Common myeloid progenitor, CD34-positive (primary cell): ENCODE data around the gene EPN1.

Experiments used
- CTCF ChIA-PET: fragments of 350-600 bp; sonication (Branson Sonifier 250); formaldehyde crosslinking; loops from one replicate; lab custom pipeline; 2021; ENCODE audit warnings: antibody characterized with exemption; lab: Charles Lee
- POLR2A ChIA-PET: fragments of 350-600 bp; sonication (Branson Sonifier 250); formaldehyde crosslinking; loops from one replicate; lab custom pipeline; 2021; ENCODE audit warnings: antibody characterized with exemption; lab: Charles Lee
- DNase-seq, 3 donors: peaks; one replicate each; pipeline versions ENCODE4 v3.0.0 to v3.0.0-alpha.2; 2013
- H3K27ac ChIP-seq, 2 experiments: 1 replicate in 1 of 2; 2 replicates in 1 of 2; pipeline ENCODE4 v1.7.0; 2013; ENCODE audit warnings: inconsistent platforms in 2 of 2, low read length in 2 of 2, mild to moderate bottlenecking in 2 of 2, low read depth in 1 of 2, moderate library complexity in 1 of 2; ENCODE audit not compliant: severe bottlenecking in 2 of 2, insufficient read depth in 1 of 2, poor library complexity in 1 of 2
- H3K27me3 ChIP-seq, 5 experiments: replicated peaks in 2 of 5; 1 replicate in 3 of 5; 2 replicates in 2 of 5; pipeline versions ENCODE4 v1.6.1 to v1.7.0; 2013; ENCODE audit warnings: low read length in 4 of 5, mild to moderate bottlenecking in 2 of 5, moderate library complexity in 2 of 5, inconsistent platforms in 1 of 5; ENCODE audit not compliant: insufficient read depth in 5 of 5, control insufficient read depth in 4 of 5
- H3K36me3 ChIP-seq, 4 experiments: 1 replicate in 2 of 4; 2 replicates in 2 of 4; pipeline versions ENCODE4 v1.6.1 to v1.7.0; 2013; ENCODE audit warnings: low read length in 3 of 4, control low read depth in 1 of 4, mild to moderate bottlenecking in 1 of 4; ENCODE audit not compliant: control insufficient read depth in 4 of 4, insufficient read depth in 4 of 4
- H3K4me1 ChIP-seq, 4 experiments: 1 replicate in 3 of 4; 2 replicates in 1 of 4; pipeline versions ENCODE4 v1.6.1 to v1.7.1; 2013; ENCODE audit warnings: low read length in 3 of 4, mild to moderate bottlenecking in 3 of 4, control low read depth in 1 of 4, inconsistent platforms in 1 of 4, moderate library complexity in 1 of 4; ENCODE audit not compliant: control insufficient read depth in 4 of 4, insufficient read depth in 4 of 4; ENCODE audit errors: control extremely low read depth in 1 of 4
- H3K4me3 ChIP-seq, 7 experiments: 1 replicate in 4 of 7; 2 replicates in 3 of 7; pipeline versions ENCODE4 v1.5.1 to v1.7.0; 2013; ENCODE audit warnings: mild to moderate bottlenecking in 7 of 7, low read length in 6 of 7, moderate library complexity in 6 of 7, inconsistent platforms in 2 of 7, low read depth in 2 of 7, control low read depth in 1 of 7; ENCODE audit not compliant: insufficient read depth in 4 of 7, control insufficient read depth in 1 of 7; ENCODE audit errors: extremely low read depth in 1 of 7
- H3K9me3 ChIP-seq, 5 experiments: 1 replicate in 4 of 5; 2 replicates in 1 of 5; pipeline versions ENCODE4 v1.6.1 to v1.7.1; 2013; ENCODE audit warnings: low read length in 4 of 5, mild to moderate bottlenecking in 2 of 5, inconsistent platforms in 1 of 5, low read depth in 1 of 5, moderate library complexity in 1 of 5; ENCODE audit not compliant: control insufficient read depth in 4 of 5, insufficient read depth in 2 of 5; ENCODE audit errors: control extremely low read depth in 1 of 5
- WGBS: methylation state at CpG from one replicate; pipeline ENCODE4 v1.1.5; 2013; ENCODE audit not compliant: insufficient coverage; 5-methylcytosine and 5-hydroxymethylcytosine counted together

The EPN1 gene

DNA sequence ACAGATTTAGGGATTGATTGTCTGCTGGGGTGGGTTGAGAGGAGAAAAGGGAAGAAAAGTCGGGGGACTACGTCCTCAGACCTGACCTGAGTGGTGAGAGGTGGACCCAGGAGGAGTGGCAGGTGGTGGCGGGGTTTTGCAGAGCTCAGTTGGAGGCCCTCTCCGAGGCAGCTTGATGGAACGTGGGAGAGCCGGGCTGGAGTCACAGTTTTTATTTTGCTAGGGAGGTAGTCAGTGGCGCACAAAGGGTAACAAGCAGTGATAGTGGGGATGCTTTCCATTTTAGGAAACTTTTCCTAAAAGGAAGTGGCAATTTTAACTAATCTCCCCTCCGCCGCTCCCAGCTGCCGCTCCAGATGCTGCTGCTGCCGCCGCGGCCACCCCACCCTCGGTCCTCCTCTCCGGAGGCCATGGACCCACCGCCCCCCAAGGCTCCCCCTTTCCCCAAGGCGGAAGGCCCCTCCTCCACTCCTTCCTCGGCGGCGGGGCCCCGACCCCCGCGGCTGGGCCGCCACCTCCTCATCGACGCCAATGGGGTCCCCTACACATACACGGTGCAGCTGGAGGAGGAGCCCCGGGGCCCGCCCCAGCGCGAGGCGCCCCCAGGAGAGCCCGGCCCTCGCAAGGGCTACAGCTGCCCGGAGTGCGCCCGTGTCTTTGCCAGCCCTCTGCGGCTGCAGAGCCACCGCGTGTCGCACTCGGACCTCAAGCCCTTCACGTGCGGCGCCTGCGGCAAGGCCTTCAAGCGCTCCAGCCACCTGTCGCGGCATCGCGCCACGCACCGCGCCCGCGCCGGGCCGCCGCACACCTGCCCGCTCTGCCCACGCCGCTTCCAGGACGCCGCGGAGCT is 32.6 kb upstream of the EPN1 start:
- 2% methylated on average over 46 of the region's 65 CpGs for WGBS
- Histone ChIP-seq H3K4me1 (peaks cover 5 to 57% (median 47%) of the 10 kb centered on the region in 4 experiments), H3K27ac (peak overlapping the region in 1 of 2 experiments; percentile 86), H3K4me3 (peak overlapping the region in 6 of 7 experiments; percentile 64 to 96 (median 80)), H3K9me3 (no peaks in the 10 kb centered on the region), H3K36me3 (peaks cover 0 to 15% (median 12%) of the 10 kb centered on the region in 4 experiments), H3K27me3 (no peaks in the 10 kb centered on the region)
- no peak for DNase-seq
- CTCF ChIA-PET = interaction anchor here (1.0 to 9.2 kb wide), 4 partner anchors 8 to 22 kb away, joined by 3 to 128 read pairs (median 6); partner anchors contain the start of genes U2AF2 and ZNF784
- POLR2A ChIA-PET = interaction anchor here (1.0 kb wide), 1 partner anchor 12 kb away, joined by 4 read pairs; the partner anchor contains the start of gene U2AF2

DNA sequence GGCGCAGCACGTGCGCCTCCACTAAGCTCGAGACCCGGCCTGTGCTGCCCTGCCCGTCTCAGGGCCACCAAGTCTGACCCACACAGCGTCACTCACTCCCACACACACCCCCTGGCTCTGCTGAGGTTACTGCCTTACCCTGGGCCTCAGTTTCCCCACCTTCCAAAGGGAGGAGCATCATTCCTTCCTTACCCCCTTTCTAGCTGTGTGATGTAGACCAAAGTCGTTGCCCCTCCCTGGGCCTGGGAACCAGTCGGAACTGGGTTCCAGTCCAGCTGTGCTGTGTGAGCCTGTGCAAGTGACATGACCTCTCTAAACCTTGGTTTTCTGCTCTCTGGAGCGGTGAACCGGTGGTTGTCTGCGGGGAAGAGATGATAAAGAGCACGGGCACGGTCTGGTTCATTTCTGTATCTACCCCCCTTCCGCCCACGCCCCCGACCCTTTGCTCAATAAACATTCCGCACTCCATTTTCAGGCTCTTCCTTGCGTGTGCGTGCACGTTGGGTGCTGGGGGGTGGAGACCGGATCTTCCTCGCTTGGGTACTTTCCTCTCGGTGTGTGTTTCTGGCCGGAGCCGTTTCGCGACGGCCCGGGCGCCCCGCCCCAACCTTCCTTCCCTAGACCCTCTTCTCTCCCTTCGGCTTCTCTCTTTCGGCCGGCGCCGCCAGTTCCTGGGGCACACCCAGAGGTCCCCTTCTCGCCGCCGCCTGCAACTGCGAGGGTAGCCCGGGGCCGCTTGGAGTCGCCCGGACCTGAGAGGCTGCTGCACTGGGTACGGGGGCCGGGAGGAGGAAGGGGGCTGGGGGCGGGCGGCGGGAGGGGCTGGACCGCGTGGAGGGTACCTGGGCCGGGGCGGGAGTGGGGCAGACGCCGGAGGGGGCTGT is 31.8 kb upstream of the EPN1 start, which contains the start of gene ZNF581:
ZNF581 (plus strand) TSS at position 647 of the 884 bp plus-strand sequence. CDS start 923 bp downstream, outside the sequence.
- peak; percentile 74 to 85 (median 84) for DNase-seq
- no peaks in the 10 kb centered on the region for H3K9me3 ChIP-seq
- H3K4me3 ChIP-seq = peak within 1 kb of the TSS; percentile 48 to 96 (median 77)
- H3K27ac ChIP-seq = peak within 1 kb of the TSS; percentile 64 to 86
- ChIA-PET CTCF (interaction anchor here (1.2 to 9.2 kb wide), 4 partner anchors 9 to 28 kb away, joined by 3 to 128 read pairs (median 6); partner anchors contain the start of gene U2AF2), POLR2A (no interaction called here)
- WGBS = 5% methylated on average over 34 of the region's 56 CpGs
- H3K4me1 ChIP-seq = peaks cover 5 to 61% (median 50%) of the 10 kb centered on the region in 4 experiments
- no peaks in the 10 kb centered on the region for H3K27me3 ChIP-seq
- peaks cover 0 to 14% (median 11%) of the 10 kb centered on the region in 4 experiments for H3K36me3 ChIP-seq

DNA sequence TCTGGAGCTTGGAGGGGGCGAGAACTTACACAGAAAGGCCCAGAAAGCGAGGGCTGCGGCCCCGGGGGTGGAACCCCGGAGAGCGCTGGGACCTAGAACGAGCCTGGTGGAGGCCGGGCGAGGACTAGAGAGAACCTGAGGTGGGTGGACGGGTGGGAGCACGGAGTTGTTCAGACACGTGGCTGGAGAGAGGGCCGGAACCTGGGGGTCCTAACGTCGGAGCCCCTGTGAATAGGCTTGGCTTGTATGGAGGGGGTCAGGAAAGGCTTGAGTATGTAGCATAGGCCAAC is 31.2 kb upstream of the EPN1 start:
- CTCF ChIA-PET = interaction anchor here (1.3 to 9.2 kb wide), 4 partner anchors 9 to 27 kb away, joined by 3 to 128 read pairs (median 8); partner anchors contain the start of gene U2AF2

DNA sequence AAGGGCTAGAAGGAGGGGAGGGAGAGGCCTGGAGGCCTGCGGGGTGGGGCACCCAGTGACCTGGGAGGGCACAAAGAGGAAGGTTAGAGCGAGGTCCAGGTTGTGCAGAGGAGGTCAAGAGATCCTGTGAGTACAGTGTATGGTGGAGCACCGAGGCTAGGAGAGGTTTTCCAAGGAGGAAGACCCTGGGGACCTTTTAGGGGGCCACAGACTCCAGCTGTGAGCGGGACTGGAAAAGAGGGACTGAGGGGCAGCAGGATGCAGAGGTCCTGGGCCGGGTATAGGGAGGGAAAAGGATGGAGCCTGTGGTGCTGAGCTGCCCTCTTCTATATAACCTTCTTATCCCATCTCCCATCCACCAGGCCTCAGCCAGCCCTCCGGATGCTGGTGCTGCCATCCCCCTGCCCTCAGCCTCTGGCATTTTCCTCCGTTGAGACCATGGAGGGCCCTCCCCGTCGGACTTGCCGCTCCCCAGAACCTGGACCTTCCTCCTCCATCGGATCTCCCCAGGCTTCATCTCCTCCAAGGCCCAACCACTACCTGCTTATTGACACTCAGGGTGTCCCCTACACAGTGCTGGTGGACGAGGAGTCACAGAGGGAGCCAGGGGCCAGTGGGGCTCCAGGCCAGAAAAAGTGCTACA is 30.7 kb upstream of the EPN1 start:
- CTCF ChIA-PET = interaction anchor here (1.3 to 9.2 kb wide), 4 partner anchors 9 to 27 kb away, joined by 3 to 128 read pairs (median 4); no protein-coding TSS in a partner anchor
- POLR2A ChIA-PET = no interaction called here
- Histone ChIP-seq H3K36me3 (peaks cover 0 to 14% (median 11%) of the 10 kb centered on the region in 4 experiments), H3K4me3 (peak overlapping the region; percentile 48 to 96 (median 77)), H3K9me3 (no peaks in the 10 kb centered on the region), H3K27me3 (no peaks in the 10 kb centered on the region), H3K27ac (peak overlapping the region; percentile 64 to 86), H3K4me1 (peaks cover 5 to 68% (median 59%) of the 10 kb centered on the region in 4 experiments)
- WGBS = 44% methylated on average over 6 of the region's 12 CpGs
- no peak for DNase-seq

More for the DNA sequence above, 31.2 kb upstream of the EPN1 start:
- H3K9me3 ChIP-seq = no peaks in the 10 kb centered on the region
- no peaks in the 10 kb centered on the region for H3K27me3 ChIP-seq
- H3K27ac ChIP-seq = peak overlapping the region; percentile 64 to 86
- peaks cover 0 to 14% (median 11%) of the 10 kb centered on the region in 4 experiments for H3K36me3 ChIP-seq
- H3K4me1 ChIP-seq = peaks cover 5 to 66% (median 56%) of the 10 kb centered on the region in 4 experiments
- DNase-seq = no peak
- POLR2A ChIA-PET = no interaction called here
- 0% methylated on average over 11 of the region's 15 CpGs for WGBS
- H3K4me3 ChIP-seq = peak overlapping the region; percentile 48 to 96 (median 77)

DNA sequence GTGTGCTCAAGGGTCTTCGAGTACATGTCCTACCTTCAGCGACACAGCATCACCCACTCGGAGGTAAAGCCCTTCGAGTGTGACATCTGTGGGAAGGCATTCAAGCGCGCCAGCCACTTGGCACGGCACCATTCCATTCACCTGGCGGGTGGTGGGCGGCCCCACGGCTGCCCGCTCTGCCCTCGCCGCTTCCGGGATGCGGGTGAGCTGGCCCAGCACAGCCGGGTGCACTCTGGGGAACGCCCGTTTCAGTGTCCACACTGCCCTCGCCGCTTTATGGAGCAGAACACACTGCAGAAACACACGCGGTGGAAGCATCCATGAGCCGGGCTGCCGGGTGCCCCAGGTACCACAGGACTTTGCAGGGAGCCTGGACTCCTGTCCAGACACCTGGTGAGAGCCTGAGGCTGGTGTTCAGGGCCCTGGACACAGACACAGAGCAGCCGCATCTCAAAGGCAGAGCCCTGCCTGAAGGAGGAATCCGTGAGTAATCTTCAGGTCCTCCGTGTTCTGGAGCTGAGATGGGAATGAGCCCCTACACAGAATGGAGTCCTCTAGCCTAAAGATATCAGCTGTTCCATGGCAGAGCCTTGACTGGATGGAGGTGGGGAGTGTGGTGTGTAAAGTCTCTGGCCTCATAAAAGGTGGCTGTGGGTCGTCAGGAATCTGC is 30.0 kb upstream of the EPN1 start:
- 98% methylated on average over 28 of the region's 28 CpGs for WGBS
- Histone ChIP-seq H3K27me3 (no peaks in the 10 kb centered on the region), H3K4me1 (peaks cover 5 to 68% (median 60%) of the 10 kb centered on the region in 4 experiments), H3K4me3 (peak overlapping the region in 5 of 7 experiments; percentile 67 to 96 (median 85)), H3K9me3 (no peaks in the 10 kb centered on the region), H3K27ac (peak overlapping the region in 1 of 2 experiments; percentile 86), H3K36me3 (peaks cover 0 to 14% (median 11%) of the 10 kb centered on the region in 4 experiments)
- ChIA-PET CTCF (interaction anchor here (1.4 to 9.2 kb wide), 4 partner anchors 8 to 13 kb away, joined by 3 to 128 read pairs (median 6); partner anchors contain the start of gene U2AF2), POLR2A (no interaction called here)
- no peak for DNase-seq

DNA sequence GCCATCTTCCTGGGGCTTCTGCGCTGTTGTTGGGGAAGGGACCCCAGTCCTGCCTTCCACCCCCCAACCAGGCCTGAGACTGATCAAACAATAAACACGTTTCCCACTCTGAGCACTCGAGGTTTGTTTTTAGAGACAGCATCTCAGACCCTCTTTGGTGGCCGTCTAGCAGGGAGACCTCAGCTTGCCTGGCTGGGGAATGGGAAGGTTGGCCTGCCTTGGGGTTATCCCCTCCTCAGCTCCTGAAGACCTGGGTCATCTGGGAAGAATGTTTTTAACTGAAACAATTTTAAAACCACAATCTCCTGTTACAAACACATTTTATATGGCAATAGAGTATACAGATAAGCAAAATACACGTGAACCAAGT is 29.5 kb upstream of the EPN1 start:
- Histone ChIP-seq H3K4me3 (no peak overlapping the region), H3K4me1 (peaks cover 5 to 63% (median 55%) of the 10 kb centered on the region in 4 experiments), H3K27ac (no peak overlapping the region), H3K27me3 (no peaks in the 10 kb centered on the region), H3K9me3 (no peaks in the 10 kb centered on the region), H3K36me3 (peaks cover 0 to 19% (median 11%) of the 10 kb centered on the region in 4 experiments)
- 91% methylated on average over 4 of the region's 5 CpGs for WGBS
- POLR2A ChIA-PET = no interaction called here
- CTCF ChIA-PET = interaction anchor here (1.4 to 9.2 kb wide), 4 partner anchors 9 to 19 kb away, joined by 3 to 128 read pairs (median 6); partner anchors contain the start of gene U2AF2
- DNase-seq = no peak
